A673 (cell line): ENCODE data around the gene CBX8. TPM values are rescaled to one million over a fixed set of nuclear protein-coding genes. Genes with fewer than 3 reads are reported as not detected.
A peak's percentile ranks its signal among the peaks of the same experiment; 100 is the strongest.

ENCODE experiments used
- BruUV-seq: library from RNA; stranded (reverse); fragments of 400-500 nt; replicated peaks from 2 replicates; lab custom pipeline; 2021; lab: Mats Ljungman, UMichigan
- CTCF ChIA-PET: fragments of 300-600 bp; sonication (Branson Sonifier 250); formaldehyde crosslinking; loops from one replicate; lab custom pipeline; 2022; ENCODE audit warnings: antibody characterized with exemption; lab: Charles Lee
- POLR2A ChIA-PET: fragments of 300-600 bp; sonication (Branson Sonifier 250); formaldehyde crosslinking; loops from one replicate; lab custom pipeline; 2022; ENCODE audit warnings: antibody characterized with exemption; ENCODE audit not compliant: low non-redundant PET; lab: Charles Lee
- DNase-seq: peaks from one replicate; pipeline ENCODE4 v3.0.0-alpha.2; 2015; ENCODE audit warnings: low spot score
- H3K27ac ChIP-seq: fragments of 200-600 bp; sonication (generic); 2 replicates; pipeline ENCODE4 v1.5.1; 2016; ENCODE audit warnings: mixed run types, low read depth, mild to moderate bottlenecking, mixed read lengths, antibody characterized with exemption, low read length; ENCODE audit not compliant: poor library complexity, severe bottlenecking
- H3K27me3 ChIP-seq: fragments of 200-600 bp; sonication (generic); replicated peaks from 2 replicates; pipeline ENCODE4 v1.6.1; 2017; ENCODE audit warnings: mixed run types, low read depth, mild to moderate bottlenecking, mixed read lengths, antibody characterized with exemption, low read length; ENCODE audit not compliant: insufficient read depth, poor library complexity
- H3K36me3 ChIP-seq: fragments of 200-600 bp; sonication (generic); 2 replicates; pipeline ENCODE4 v1.6.1; 2016; ENCODE audit warnings: mixed run types, mild to moderate bottlenecking, mixed read lengths, antibody characterized with exemption, low read length; ENCODE audit not compliant: insufficient read depth, poor library complexity, severe bottlenecking
- H3K4me1 ChIP-seq: fragments of 200-600 bp; sonication (generic); 2 replicates; pipeline ENCODE4 v1.6.1; 2017; ENCODE audit warnings: mixed run types, mild to moderate bottlenecking, mixed read lengths, antibody characterized with exemption, low read length; ENCODE audit not compliant: insufficient read depth, poor library complexity, severe bottlenecking
- H3K4me3 ChIP-seq: fragments of 200-600 bp; sonication (generic); 2 replicates; pipeline ENCODE4 v1.5.1; 2016; ENCODE audit warnings: low read depth, mixed run types, mild to moderate bottlenecking, mixed read lengths, low read length; ENCODE audit not compliant: poor library complexity, severe bottlenecking
- H3K9me3 ChIP-seq: fragments of 200-600 bp; sonication (generic); 2 replicates; pipeline ENCODE4 v1.6.1; 2016; ENCODE audit warnings: mixed run types, low read depth, mild to moderate bottlenecking, mixed read lengths, antibody characterized with exemption, low read length; ENCODE audit not compliant: poor library complexity, severe bottlenecking
- CTCF ChIP-seq: fragments of 300-800, 200-600 bp; sonication (generic); conservative IDR thresholded peaks from 2 replicates; pipeline ENCODE4 v1.5.1; 2017; ENCODE audit warnings: low read depth, mild to moderate bottlenecking, antibody characterized with exemption, low read length, moderate library complexity, mixed read lengths
- EZH2 ChIP-seq: fragments of 200-600 bp; sonication (generic); IDR thresholded peaks from 2 replicates; pipeline ENCODE4 v1.6.1; 2017; ENCODE audit warnings: borderline replicate concordance, low read depth, mild to moderate bottlenecking, mixed read lengths, antibody characterized with exemption, low read length; ENCODE audit not compliant: poor library complexity, severe bottlenecking
- intact Hi-C: fragments of 100-400 bp; cut with micrococcal nuclease; formaldehyde crosslinking; loops from one replicate; pipeline ENCODE4 v1.10.0; 2022; ENCODE audit not compliant: unreplicated experiment
- total RNA-seq: library from RNA; stranded (reverse); gene quantifications from 2 replicates; pipeline ENCODE4 v1.2.3, GENCODE V29; 2021

The CBX8 gene
- total RNA-seq, 1 experiment from 2014 or later: 27.0 TPM

GRCh38 chr17:79789943-79790804, 6.7 kb downstream of the CBX8 start:
- peaks cover 52% of the 10 kb centered on the region for H3K4me1 ChIP-seq
- BruUV-seq: no TSS peak
- H3K36me3 ChIP-seq: peaks cover 15% of the 10 kb centered on the region
- peaks cover 22% of the 10 kb centered on the region for H3K27me3 ChIP-seq
- peak overlapping the region; percentile 21 for H3K4me3 ChIP-seq
- ChIA-PET POLR2A (no interaction called here), CTCF (interaction anchor here (0.6 to 2.0 kb wide), 5 partner anchors 12 to 293 kb away, joined by 3 to 6 read pairs (median 3); partner anchors contain the start of gene CBX2)
- no peaks in the 10 kb centered on the region for H3K9me3 ChIP-seq
- TF ChIP-seq EZH2 (no peak), CTCF (peak; percentile 68)
- no peak overlapping the region for H3K27ac ChIP-seq
- intact Hi-C loops: loop anchor here (5.0 kb wide), 3 partner anchors 47 to 202 kb away; partner anchors contain the start of gene CBX4
- DNase-seq: peak; percentile 56

- TF ChIP-seq CTCF: no peak
- TF ChIP-seq EZH2: no peak
- ChIA-PET POLR2A (interaction anchor here (0.6 kb wide), 1 partner anchor 14 kb away, joined by 7 read pairs; no protein-coding TSS in a partner anchor), CTCF (interaction anchor here (0.6 to 2.0 kb wide), 5 partner anchors 11 to 293 kb away, joined by 3 to 6 read pairs (median 3); partner anchors contain the start of gene CBX2)
- Histone ChIP-seq H3K27ac (no peak overlapping the region), H3K36me3 (peaks cover 14% of the 10 kb centered on the region), H3K4me1 (peaks cover 46% of the 10 kb centered on the region), H3K27me3 (peaks cover 22% of the 10 kb centered on the region), H3K4me3 (no peak overlapping the region), H3K9me3 (no peaks in the 10 kb centered on the region)
- DNase-seq: peak; percentile 81
- BruUV-seq: no TSS peak
- intact Hi-C loops: no loop called here
Measured at GRCh38 chr17:79788989-79789942, 7.6 kb downstream of the CBX8 start.

GRCh38 chr17:79788455-79788854, 8.4 kb downstream of the CBX8 start:
- Histone ChIP-seq H3K4me3 (no peak overlapping the region), H3K4me1 (peaks cover 39% of the 10 kb centered on the region), H3K9me3 (no peaks in the 10 kb centered on the region), H3K27ac (no peak overlapping the region), H3K36me3 (peaks cover 22% of the 10 kb centered on the region), H3K27me3 (peaks cover 22% of the 10 kb centered on the region)
- no peak for TF ChIP-seq CTCF
- TF ChIP-seq EZH2: no peak
- ChIA-PET CTCF (interaction anchor here (2.0 kb wide), 1 partner anchor 127 kb away, joined by 6 read pairs; no protein-coding TSS in a partner anchor), POLR2A (no interaction called here)
- intact Hi-C loops: no loop called here
- no TSS peak for BruUV-seq
- DNase-seq: no peak
